HG03520 (cell line): ENCODE data around the gene ADAMTS17.
"Not testable (repeated sequence)": the region's sequence is repeated elsewhere in the genome, so short reads cannot be mapped to it uniquely, and the experiment has no call there.

Source experiments
- ATAC-seq: cut with Tn5 transposase; IDR thresholded peaks from one replicate; pipeline ENCODE4 v1.9.1; 2021; ENCODE audit warnings: mild to moderate bottlenecking, moderate library complexity; ENCODE audit not compliant: unreplicated experiment

The ADAMTS17 gene

GRCh38 chr15:100096248-100096600 is 245.6 kb downstream of the ADAMTS17 start:
- no peak for ATAC-seq

- ATAC-seq, result no peak
Observed at GRCh38 chr15:100095541-100096247, 246.1 kb downstream of the ADAMTS17 start.

GRCh38 chr15:100094127-100094510 is 247.7 kb downstream of the ADAMTS17 start:
- no peak for ATAC-seq

GRCh38 chr15:100093211-100094126 is 248.3 kb downstream of the ADAMTS17 start:
- no peak for ATAC-seq

- no peak for ATAC-seq
Observed at GRCh38 chr15:100092034-100092433, 249.7 kb downstream of the ADAMTS17 start.

- ATAC-seq, result no peak
Observed at GRCh38 chr15:100090411-100090810, 251.4 kb downstream of the ADAMTS17 start.

- not testable (repeated sequence) for ATAC-seq
Observed at GRCh38 chr15:100084042-100084821, 257.5 kb downstream of the ADAMTS17 start.

GRCh38 chr15:100083572-100083971 is 258.2 kb downstream of the ADAMTS17 start:
- ATAC-seq, result no peak

- no peak for ATAC-seq
Observed at GRCh38 chr15:100082761-100083402, 258.9 kb downstream of the ADAMTS17 start.

- ATAC-seq, result no peak
Observed at GRCh38 chr15:100081454-100081853, 260.3 kb downstream of the ADAMTS17 start.

- no peak for ATAC-seq
Observed at GRCh38 chr15:100078511-100079220, 263.1 kb downstream of the ADAMTS17 start.

- ATAC-seq, result no peak
Observed at GRCh38 chr15:100075229-100075628, 266.5 kb downstream of the ADAMTS17 start.

- ATAC-seq, result no peak
Observed at GRCh38 chr15:100073982-100074381, 267.8 kb downstream of the ADAMTS17 start.

- ATAC-seq, result not testable (repeated sequence)
Observed at GRCh38 chr15:100066521-100067280, 275.1 kb downstream of the ADAMTS17 start.

- no peak for ATAC-seq
Observed at GRCh38 chr15:100061944-100062343, 279.8 kb downstream of the ADAMTS17 start.

- no peak for ATAC-seq
Observed at GRCh38 chr15:100060276-100060926, 281.4 kb downstream of the ADAMTS17 start.

- no peak for ATAC-seq
Observed at GRCh38 chr15:100059521-100059920, 282.3 kb downstream of the ADAMTS17 start.

- no peak for ATAC-seq
Observed at GRCh38 chr15:100059094-100059493, 282.7 kb downstream of the ADAMTS17 start.

GRCh38 chr15:100058458-100058857 is 283.3 kb downstream of the ADAMTS17 start:
- ATAC-seq, result no peak
